Prostate gland (tissue), 2 donors: ENCODE data around the gene PLA2G4E.

ENCODE experiments used
- POLR2A ChIP-seq: fragments of 450-650 bp; IDR thresholded peaks from one replicate; pipeline ENCODE4 v1.6.1; 2016; ENCODE audit warnings: antibody characterized with exemption, mild to moderate bottlenecking
- TF ChIP-seq, protein P1 (sequence below), 4 experiments: fragments of 200-600 bp in 2 of 4; fragments of 450-650 bp in 2 of 4; sonication (generic) in 2 of 4; IDR thresholded peaks; 1 replicate in 3 of 4; 2 replicates in 1 of 4; pipeline ENCODE4 v1.5.1; 2016 to 2019; ENCODE audit warnings: antibody characterized with exemption in 4 of 4, mild to moderate bottlenecking in 2 of 4, moderate library complexity in 2 of 4

- TF ChIP-seq, protein P1, sequence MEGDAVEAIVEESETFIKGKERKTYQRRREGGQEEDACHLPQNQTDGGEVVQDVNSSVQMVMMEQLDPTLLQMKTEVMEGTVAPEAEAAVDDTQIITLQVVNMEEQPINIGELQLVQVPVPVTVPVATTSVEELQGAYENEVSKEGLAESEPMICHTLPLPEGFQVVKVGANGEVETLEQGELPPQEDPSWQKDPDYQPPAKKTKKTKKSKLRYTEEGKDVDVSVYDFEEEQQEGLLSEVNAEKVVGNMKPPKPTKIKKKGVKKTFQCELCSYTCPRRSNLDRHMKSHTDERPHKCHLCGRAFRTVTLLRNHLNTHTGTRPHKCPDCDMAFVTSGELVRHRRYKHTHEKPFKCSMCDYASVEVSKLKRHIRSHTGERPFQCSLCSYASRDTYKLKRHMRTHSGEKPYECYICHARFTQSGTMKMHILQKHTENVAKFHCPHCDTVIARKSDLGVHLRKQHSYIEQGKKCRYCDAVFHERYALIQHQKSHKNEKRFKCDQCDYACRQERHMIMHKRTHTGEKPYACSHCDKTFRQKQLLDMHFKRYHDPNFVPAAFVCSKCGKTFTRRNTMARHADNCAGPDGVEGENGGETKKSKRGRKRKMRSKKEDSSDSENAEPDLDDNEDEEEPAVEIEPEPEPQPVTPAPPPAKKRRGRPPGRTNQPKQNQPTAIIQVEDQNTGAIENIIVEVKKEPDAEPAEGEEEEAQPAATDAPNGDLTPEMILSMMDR (IDR thresholded peaks at IDR 0.05), result no peak
- TF ChIP-seq POLR2A, result no peak
These were observed 23.0 kb downstream of the PLA2G4E start for GRCh38 chr15:41997845-41998244.
